ENCODE data around the gene KRTAP4-7. TPM values are rescaled to one million over a fixed set of nuclear protein-coding genes. Genes with fewer than 3 reads are reported as not detected.
"Not testable (repeated sequence)": the region's sequence is repeated elsewhere in the genome, so short reads cannot be mapped to it uniquely, and the experiment has no call there.

KRTAP4-7 gene
- total RNA-seq, result not detected
- long read RNA-seq, result 0 reads

DNA sequence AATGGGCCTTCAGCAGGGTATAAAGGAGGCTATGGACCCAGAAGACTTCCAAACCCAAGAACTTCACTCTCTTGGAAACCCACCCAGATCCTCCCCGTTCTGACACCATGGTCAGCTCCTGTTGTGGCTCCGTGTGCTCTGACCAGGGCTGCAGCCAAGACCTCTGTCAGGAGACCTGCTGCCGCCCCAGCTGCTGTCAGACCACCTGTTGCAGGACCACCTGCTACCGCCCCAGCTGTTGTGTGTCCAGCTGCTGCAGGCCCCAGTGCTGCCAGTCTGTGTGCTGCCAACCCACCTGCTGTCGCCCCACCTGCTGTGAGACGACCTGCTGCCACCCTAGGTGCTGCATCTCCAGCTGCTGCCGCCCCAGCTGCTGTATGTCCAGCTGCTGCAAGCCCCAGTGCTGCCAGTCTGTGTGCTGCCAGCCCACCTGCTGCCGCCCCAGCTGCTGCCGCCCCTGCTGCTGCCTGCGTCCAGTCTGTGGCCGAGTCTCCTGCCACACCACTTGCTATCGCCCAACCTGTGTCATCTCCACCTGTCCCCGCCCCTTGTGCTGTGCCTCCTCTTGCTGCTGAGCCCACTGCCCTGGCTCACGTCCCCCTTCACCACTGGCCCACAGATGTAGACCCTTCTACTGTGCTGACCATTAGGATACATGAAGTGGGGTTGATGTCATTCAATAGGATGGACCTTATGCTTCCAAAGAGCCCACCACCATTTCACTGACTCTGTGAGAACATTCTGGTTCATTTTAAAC is at the start of gene KRTAP4-7:
TSS of gene KRTAP4-7 (plus strand) at position 51 of the 757 bp plus-strand sequence. CDS start at position 108, 57 bp downstream.
- DNase-seq (ENCODE audit: low spot score); intact Hi-C loops (cut with DNase I): not testable (repeated sequence)

GRCh38 chr17:41034346-41034935 is 49.5 kb upstream of the KRTAP4-7 start, which contains the start of gene KRTAP1-3:
KRTAP1-3 (minus strand) TSS chr17:41034874; CDS start chr17:41034821, 53 bp downstream.
- intact Hi-C loops (cut with DNase I); DNase-seq (ENCODE audit: low spot score): not testable (repeated sequence)

DNA sequence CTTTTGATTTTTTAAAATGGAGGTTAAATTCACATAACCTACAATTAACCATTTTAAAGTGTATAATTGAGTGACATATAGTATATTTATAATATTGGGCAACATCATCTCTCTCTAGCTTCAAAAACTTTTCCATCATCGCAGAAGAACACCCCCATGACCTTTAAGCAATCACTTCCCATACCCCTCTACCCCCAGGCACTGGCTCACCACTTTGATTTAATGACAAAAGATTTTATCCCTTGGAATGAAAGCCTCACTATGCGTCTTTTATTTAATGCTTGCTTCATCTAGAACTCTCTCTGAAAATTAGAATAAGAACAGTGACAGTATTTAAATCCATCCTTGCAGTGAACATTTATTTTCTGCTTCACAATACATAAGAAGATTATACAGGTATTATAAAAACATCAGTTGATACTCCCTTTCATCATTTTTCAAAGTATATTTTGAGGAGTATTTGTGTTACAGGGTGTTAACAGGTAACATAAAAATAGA is 46.0 kb upstream of the KRTAP4-7 start:
- DNase-seq (ENCODE audit: low spot score), result no peak
- intact Hi-C loops (cut with DNase I), result no loop called here

DNA sequence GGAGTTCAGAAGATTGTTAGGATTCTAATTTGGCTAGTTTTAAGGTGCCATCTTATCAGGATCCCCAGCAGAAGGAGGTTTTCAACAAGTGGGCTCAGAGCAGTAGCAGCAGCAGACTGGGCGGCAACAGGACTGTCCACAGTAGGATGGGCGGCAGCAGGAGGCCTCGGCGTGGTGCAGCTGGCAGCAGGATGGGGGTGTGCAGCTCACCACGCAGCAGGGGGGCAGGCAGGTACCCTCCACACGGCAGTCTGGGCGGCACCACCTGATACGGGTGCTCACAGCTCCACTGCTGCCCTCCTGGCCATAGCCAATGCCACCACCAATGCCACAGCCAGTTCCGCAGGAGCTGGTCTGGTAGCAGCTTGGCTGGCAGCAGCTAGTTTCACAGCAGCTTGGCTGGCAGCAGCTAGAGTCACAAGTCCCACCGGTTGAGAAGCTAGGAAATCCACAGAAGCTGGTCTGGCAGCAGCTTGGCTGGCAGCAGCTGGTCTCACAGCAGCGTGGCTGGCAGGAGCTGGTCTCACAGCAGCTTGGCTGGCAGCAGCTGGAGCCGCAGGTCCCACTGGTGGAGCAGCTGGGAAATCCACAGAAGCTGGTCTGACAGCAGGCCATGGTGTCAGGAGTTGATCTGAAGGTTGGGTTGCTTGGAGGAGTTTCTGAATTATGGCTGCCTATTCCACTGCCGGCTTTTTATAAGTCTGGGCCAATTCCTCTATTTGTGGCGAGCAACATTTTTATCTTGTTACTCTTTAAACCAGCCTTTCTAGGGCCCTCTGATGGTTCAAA is 43.0 kb upstream of the KRTAP4-7 start, which contains the start of gene KRTAP1-1:
TSS of gene KRTAP1-1 (minus strand) at position 668 of the 789 bp plus-strand sequence. CDS start at position 615, 53 bp downstream.
- DNase-seq (ENCODE audit: low spot score); intact Hi-C loops (cut with DNase I): not testable (repeated sequence)

- intact Hi-C loops (cut with DNase I), result no loop called here
- no peak for DNase-seq (ENCODE audit: low spot score)
Measured at GRCh38 chr17:41042953-41043352, 41.0 kb upstream of the KRTAP4-7 start.

- DNase-seq (ENCODE audit: low spot score); intact Hi-C loops (cut with DNase I): not testable (repeated sequence)
Measured at GRCh38 chr17:41046735-41047465, 37.0 kb upstream of the KRTAP4-7 start, which contains the start of gene KRTAP2-1. KRTAP2-1 (minus strand) TSS chr17:41047316; CDS start chr17:41047267, 49 bp downstream.

GRCh38 chr17:41048441-41048840 is 35.5 kb upstream of the KRTAP4-7 start:
- no peak for DNase-seq (ENCODE audit: low spot score)
- intact Hi-C loops (cut with DNase I), result no loop called here

GRCh38 chr17:41049110-41049509 is 34.8 kb upstream of the KRTAP4-7 start:
- no peak for DNase-seq (ENCODE audit: low spot score)
- intact Hi-C loops (cut with DNase I), result no loop called here

DNA sequence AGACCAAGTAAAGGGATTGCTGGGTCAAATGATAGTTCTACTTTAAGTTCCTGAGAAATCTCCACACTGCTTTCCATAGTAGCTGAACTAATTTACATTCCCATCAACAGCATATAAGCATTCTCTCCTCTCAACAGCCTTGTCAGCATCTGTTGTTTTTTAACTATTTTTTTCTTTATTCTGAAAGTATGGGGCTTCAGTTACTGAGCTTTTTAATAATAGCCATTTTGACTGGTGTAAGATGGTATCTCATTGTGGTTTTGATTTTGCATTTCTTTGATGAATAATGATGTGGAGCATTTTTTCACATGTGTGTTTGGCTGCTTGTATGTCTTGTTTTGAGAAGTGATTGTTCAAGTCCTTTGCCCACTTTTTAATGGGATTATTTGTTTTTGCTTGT is 31.4 kb upstream of the KRTAP4-7 start:
- DNase-seq (ENCODE audit: low spot score), result no peak
- intact Hi-C loops (cut with DNase I), result no loop called here

DNA sequence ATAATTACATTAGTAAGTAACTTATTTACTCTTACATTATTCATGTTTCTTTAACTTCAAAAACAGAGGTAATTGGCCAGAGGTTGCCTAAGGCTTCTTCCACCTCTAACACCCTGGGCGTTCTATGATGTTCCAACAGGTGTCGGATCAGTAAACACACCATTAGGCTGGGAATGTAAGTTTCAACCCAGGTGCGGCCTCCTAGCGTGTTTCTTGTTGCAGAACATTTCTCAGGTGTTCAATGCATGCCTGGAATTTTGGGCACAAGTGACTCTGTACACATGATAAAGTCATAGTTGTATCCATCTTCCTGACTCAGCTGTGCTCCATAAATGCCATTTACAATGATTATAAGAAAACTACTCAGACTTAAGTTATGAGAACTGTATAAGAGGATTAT is 29.9 kb upstream of the KRTAP4-7 start:
- intact Hi-C loops (cut with DNase I), result no loop called here
- DNase-seq (ENCODE audit: low spot score), result no peak

DNA sequence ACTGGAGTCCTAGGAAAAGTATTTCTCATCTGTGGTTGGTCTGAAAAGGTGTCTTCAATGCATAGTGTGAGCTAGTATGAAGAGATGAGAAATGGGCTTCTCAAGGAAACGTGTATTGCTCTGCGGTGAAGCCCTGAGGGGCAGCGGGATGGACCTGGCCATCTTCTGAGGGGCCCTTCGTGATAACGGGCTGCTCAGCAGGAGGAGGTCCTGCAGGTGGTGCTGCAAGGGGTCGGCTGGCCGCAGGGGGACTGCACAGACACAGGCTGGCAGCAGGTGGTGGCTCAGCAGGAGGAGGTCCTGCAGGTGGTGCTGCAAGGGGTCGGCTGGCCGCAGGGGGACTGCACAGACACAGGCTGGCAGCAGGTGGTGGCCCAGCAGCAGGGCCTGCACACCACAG is 29.4 kb upstream of the KRTAP4-7 start:
- DNase-seq (ENCODE audit: low spot score); intact Hi-C loops (cut with DNase I): not testable (repeated sequence)

DNA sequence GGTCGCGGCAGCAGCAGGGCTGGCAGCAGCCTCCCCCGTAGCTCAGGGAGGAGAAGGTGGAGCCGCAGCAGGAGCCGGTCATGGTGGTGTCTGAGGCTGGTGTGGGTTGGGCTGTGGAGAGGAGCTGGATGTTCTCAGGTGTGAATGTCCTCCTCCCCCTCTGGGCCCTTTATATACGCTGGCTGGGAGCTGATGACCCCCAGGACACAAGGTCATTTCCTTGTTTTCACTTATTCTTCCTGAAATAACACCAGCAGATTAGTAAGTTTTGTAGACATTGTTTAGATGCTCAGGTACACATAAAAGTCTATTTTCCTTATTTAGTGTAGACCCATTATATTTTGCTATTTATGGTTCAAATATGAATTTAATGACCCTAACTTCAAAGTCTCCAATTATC is 28.8 kb upstream of the KRTAP4-7 start, which contains the start of gene KRTAP2-2:
TSS of gene KRTAP2-2 (minus strand) at position 101 of the 400 bp plus-strand sequence. CDS start at position 82, 19 bp downstream.
- intact Hi-C loops (cut with DNase I); DNase-seq (ENCODE audit: low spot score): not testable (repeated sequence)

- no peak for DNase-seq (ENCODE audit: low spot score)
- intact Hi-C loops (cut with DNase I), result no loop called here
Measured at GRCh38 chr17:41057547-41057946, 26.4 kb upstream of the KRTAP4-7 start.

DNA sequence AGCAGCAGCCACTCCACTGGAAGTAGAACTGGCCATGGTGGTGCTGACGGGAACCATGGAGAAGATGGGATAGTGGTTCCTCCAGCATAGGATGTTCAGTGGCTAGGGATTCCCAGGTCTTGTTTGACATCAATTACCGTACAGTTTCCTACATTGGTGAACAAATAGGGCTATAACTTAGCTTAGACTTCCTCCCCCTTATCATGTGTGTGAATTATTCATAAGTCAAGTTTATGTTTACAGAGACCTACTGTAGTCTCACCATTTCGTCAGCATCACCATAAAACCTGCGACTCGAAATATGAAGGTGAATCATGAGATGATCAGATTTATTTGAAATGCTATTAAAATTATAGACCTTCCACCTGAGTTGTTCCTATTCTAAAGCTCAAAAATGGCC is 25.2 kb upstream of the KRTAP4-7 start:
- no peak for DNase-seq (ENCODE audit: low spot score)
- intact Hi-C loops (cut with DNase I), result no loop called here

DNA sequence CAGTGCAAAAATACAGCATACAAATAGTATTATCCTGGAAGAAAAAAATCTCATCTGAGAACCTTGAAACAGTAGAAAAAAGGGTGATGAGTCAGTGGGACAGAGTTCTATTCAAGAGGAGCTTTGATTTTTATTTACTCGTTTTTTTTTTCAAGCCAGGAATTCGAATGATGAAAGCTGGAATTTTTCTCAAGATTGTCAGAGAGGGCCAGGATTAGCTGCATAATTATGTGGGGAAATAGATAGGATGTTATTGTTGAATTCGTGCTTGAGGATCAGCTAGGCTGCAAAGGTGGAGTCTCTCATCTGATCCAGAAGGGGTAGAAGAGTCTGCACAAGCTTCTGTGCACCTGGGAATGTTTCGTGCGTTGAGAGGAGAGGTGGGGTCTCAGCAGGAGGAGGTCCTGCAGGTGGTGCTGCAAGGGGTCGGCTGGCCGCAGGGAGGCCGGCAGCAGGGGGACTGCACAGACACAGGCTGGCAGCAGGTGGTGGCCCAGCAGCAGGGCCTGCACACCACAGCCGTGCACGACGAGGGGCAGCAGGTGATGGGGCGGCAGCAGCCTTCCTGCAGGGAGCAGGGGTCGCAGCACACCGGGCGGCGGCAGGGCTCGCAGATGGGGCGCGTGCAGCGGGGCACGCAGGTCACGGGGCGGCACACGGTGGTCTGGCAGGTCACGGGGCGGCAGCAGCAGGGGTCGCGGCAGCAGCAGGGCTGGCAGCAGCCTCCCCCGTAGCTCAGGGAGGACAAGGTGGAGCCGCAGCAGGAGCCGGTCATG is 24.5 kb upstream of the KRTAP4-7 start:
- intact Hi-C loops (cut with DNase I); DNase-seq (ENCODE audit: low spot score): not testable (repeated sequence)

DNA sequence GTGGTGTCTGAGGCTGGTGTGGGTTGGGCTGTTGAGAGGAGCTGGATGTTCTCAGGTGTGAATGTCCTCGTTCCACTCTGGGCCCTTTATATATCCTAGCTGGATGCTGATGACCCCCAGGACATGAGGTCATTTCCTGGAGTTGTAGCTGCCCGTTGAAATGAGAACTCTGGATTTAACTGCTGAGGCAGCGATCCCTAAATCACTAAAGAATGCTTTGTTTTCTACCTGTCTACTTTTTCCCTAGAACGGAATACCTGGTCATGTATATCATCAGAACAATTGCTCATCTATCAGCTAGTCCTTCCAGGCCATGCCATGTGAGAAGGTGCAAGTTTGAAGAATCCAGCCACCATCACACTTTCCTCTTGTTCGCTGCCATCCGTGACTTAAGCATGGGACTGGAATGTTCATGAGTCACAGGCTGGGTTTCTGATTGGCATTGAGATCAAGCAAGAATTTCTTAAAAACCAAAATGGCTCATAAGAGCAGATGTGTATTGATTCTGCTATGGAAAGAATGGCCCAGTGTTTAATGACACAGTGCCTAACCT is 23.8 kb upstream of the KRTAP4-7 start, which contains the start of gene KRTAP2-3:
TSS of gene KRTAP2-3 (minus strand) at position 63 of the 553 bp plus-strand sequence. CDS start 64 bp downstream, outside the sequence.
- DNase-seq (ENCODE audit: low spot score), result no peak

DNA sequence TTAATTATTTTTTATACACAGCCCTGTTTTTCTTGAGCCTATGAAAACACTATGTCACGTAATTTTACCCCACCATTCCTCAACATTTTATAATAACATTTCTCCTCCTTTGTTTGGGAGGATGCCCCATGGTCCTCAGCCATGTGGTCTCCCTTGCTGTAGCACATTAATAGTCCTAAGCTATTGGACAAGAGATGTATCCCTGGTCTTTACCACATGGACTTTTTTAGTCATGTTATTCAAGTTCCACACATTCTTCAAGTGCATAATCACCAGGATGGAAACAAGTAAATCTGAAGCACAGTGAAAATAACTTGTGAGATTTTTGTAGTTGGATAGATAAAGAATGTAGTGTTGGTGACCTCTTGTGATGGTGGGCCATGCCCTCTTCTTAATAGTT is 22.0 kb upstream of the KRTAP4-7 start:
- DNase-seq (ENCODE audit: low spot score), result no peak
- intact Hi-C loops (cut with DNase I), result no loop called here

More for the DNA sequence above, 23.8 kb upstream of the KRTAP4-7 start, which contains the start of gene KRTAP2-3:
- intact Hi-C loops (cut with DNase I), result no loop called here

- intact Hi-C loops (cut with DNase I), result no loop called here
- no peak for DNase-seq (ENCODE audit: low spot score)
Measured at GRCh38 chr17:41063449-41063848, 20.5 kb upstream of the KRTAP4-7 start.
